ENCODE results near the gene TEP1. TPM values are rescaled to one million over a fixed set of nuclear protein-coding genes. Genes with fewer than 3 reads are reported as not detected.
A peak's percentile ranks its signal among the peaks of the same experiment; 100 is the strongest.

Gene TEP1
- total and polyA plus RNA-seq, 2 of the 13 experiments (the other 11 are each of a cell fraction or from before 2014, with no cell fraction given): 11.0 to 12.8 TPM

GRCh38 chr14:20454516-20455354, 41.4 kb upstream of the TEP1 start, which contains the start of the genes APEX1 and OSGEP (continued):
- TF ChIP-seq KLF13 (CRISPR knock-in tag; IDR thresholded peaks at IDR 0.05): no peak; the same call in 1 of the 2 replicates
- no peak for TF ChIP-seq ZBTB44 (CRISPR knock-in tag; IDR thresholded peaks at IDR 0.05)
- TF ChIP-seq ZNF121 (CRISPR knock-in tag; IDR thresholded peaks at IDR 0.05): no peak
- 0 out of 2 replicates have a peak, but pooled peaks have one; percentile 43 for TF ChIP-seq ZNF773 (CRISPR knock-in tag; IDR thresholded peaks at IDR 0.05; ENCODE audit: borderline replicate concordance)
- TF ChIP-seq TEAD3 (CRISPR knock-in tag; optimal IDR thresholded peaks at IDR 0.05; ENCODE audit: borderline replicate concordance): peak; percentile 35
- TF ChIP-seq GPBP1L1 (CRISPR knock-in tag; IDR thresholded peaks at IDR 0.05): no peak
- TF ChIP-seq ZBTB21 (CRISPR knock-in tag; IDR thresholded peaks at IDR 0.05): peak; percentile 78; the same call in 1 of the 2 replicates
- TF ChIP-seq ZNF20 (CRISPR knock-in tag; IDR thresholded peaks at IDR 0.05): no peak; the same call in 1 of the 2 replicates
- TF ChIP-seq SIN3A (IDR thresholded peaks at IDR 0.05; ENCODE audit: borderline replicate concordance, low read depth, low read length): peak; percentile 98
- peak; percentile 85 for TF ChIP-seq FOXK2 (IDR thresholded peaks at IDR 0.05)
- TF ChIP-seq DMTF1 (CRISPR knock-in tag; IDR thresholded peaks at IDR 0.05): no peak; the same call in 1 of the 2 replicates
- TF ChIP-seq KLF6 (CRISPR knock-in tag; IDR thresholded peaks at IDR 0.05): peak; percentile 65; the same call in 1 of the 2 replicates
- no peak; the same call in 1 of the 2 replicates for TF ChIP-seq RFX3 (CRISPR knock-in tag; IDR thresholded peaks at IDR 0.05)
- no peak for TF ChIP-seq RBAK (CRISPR knock-in tag; IDR thresholded peaks at IDR 0.05)
- no peak for TF ChIP-seq ZNF234 (CRISPR knock-in tag; conservative IDR thresholded peaks at IDR 0.05)
- peak; percentile 63 for TF ChIP-seq ZFP1 (CRISPR knock-in tag; IDR thresholded peaks at IDR 0.05)
- TF ChIP-seq ZBTB26 (CRISPR knock-in tag; IDR thresholded peaks at IDR 0.05; ENCODE audit: borderline replicate concordance): peak; percentile 74
- TF ChIP-seq ZNF513 (CRISPR knock-in tag; conservative IDR thresholded peaks at IDR 0.05): 0 out of 2 replicates have a peak, but pooled peaks have one; percentile 55
